GM19397 (cell line): ENCODE results near the gene ZMAT3.

Experiments used
- ATAC-seq: cut with Tn5 transposase; IDR thresholded peaks from one replicate; pipeline ENCODE4 v1.9.1; 2021; ENCODE audit warnings: mild to moderate bottlenecking, moderate library complexity; ENCODE audit not compliant: unreplicated experiment

Gene ZMAT3

GRCh38 chr3:179027326-179027900, 44.2 kb downstream of the ZMAT3 start:
- ATAC-seq = no peak

GRCh38 chr3:179026636-179027035, 45.0 kb downstream of the ZMAT3 start:
- no peak for ATAC-seq

- ATAC-seq = no peak
Observed at GRCh38 chr3:179021119-179021903, 50.3 kb downstream of the ZMAT3 start.

- no peak for ATAC-seq
Observed at GRCh38 chr3:179020112-179020511, 51.5 kb downstream of the ZMAT3 start.

GRCh38 chr3:179018808-179019207, 52.8 kb downstream of the ZMAT3 start:
- ATAC-seq = no peak

- ATAC-seq = peak; percentile 62
Observed at GRCh38 chr3:179016979-179017670, 54.5 kb downstream of the ZMAT3 start.

GRCh38 chr3:179015551-179016020, 56.0 kb downstream of the ZMAT3 start:
- peak; percentile 60 for ATAC-seq

GRCh38 chr3:179005706-179006105, 65.9 kb downstream of the ZMAT3 start:
- no peak for ATAC-seq

- ATAC-seq = no peak
Observed at GRCh38 chr3:179005213-179005612, 66.4 kb downstream of the ZMAT3 start.

- ATAC-seq = no peak
Observed at GRCh38 chr3:179000659-179001058, 71.0 kb downstream of the ZMAT3 start.

GRCh38 chr3:179000144-179000543, 71.5 kb downstream of the ZMAT3 start:
- ATAC-seq = no peak

GRCh38 chr3:178996399-178996798, 75.2 kb downstream of the ZMAT3 start:
- ATAC-seq = no peak

- ATAC-seq = no peak
Observed at GRCh38 chr3:178990293-178990692, 81.3 kb downstream of the ZMAT3 start.

GRCh38 chr3:178989821-178990220, 81.8 kb downstream of the ZMAT3 start:
- no peak for ATAC-seq

GRCh38 chr3:178987745-178988144, 83.9 kb downstream of the ZMAT3 start:
- ATAC-seq = no peak

- no peak for ATAC-seq
Observed at GRCh38 chr3:178986456-178986855, 85.2 kb downstream of the ZMAT3 start.

- no peak for ATAC-seq
Observed at GRCh38 chr3:178982137-178982536, 89.5 kb downstream of the ZMAT3 start.

GRCh38 chr3:178975320-178975719, 96.3 kb downstream of the ZMAT3 start:
- no peak for ATAC-seq

- ATAC-seq = no peak
Observed at GRCh38 chr3:178971614-178972013, 100.0 kb downstream of the ZMAT3 start.

GRCh38 chr3:178969004-178969700, 102.5 kb downstream of the ZMAT3 start:
- ATAC-seq = peak; percentile 76
